ENCODE measurements around the gene APOL6.

The APOL6 gene

GRCh38 chr22:35649636-35650250 is 1.5 kb downstream of the APOL6 start:
- TF ChIP-seq CTBP1 (IDR thresholded peaks at IDR 0.05; ENCODE audit: borderline replicate concordance) (no peak), ELF4 (IDR thresholded peaks at IDR 0.05) (no peak), TARDBP (IDR thresholded peaks at IDR 0.05) (no peak), ZNF384 (IDR thresholded peaks at IDR 0.05) (no peak), FOXK2 (IDR thresholded peaks at IDR 0.05) (no peak), FOXM1 (IDR thresholded peaks at IDR 0.05; ENCODE audit: borderline replicate concordance) (no peak), HDGF (IDR thresholded peaks at IDR 0.05; ENCODE audit: borderline replicate concordance) (no peak), NFRKB (IDR thresholded peaks at IDR 0.05) (no peak), SP1 (IDR thresholded peaks at IDR 0.05) (no peak), PKNOX1 (IDR thresholded peaks at IDR 0.05) (no peak), ARNT (IDR thresholded peaks at IDR 0.05) (no peak), FOXA1 (IDR thresholded peaks at IDR 0.05) (no peak), SUZ12 (IDR thresholded peaks at IDR 0.05) (no peak), L3MBTL2 (conservative IDR thresholded peaks at IDR 0.05) (no peak)
- DNase-seq (ENCODE audit: extremely low spot score), result no peak
- ChIA-PET POLR2A (no interaction called here), CTCF (no interaction called here)

GRCh38 chr22:35651085-35651484 is 2.8 kb downstream of the APOL6 start:
- CTCF ChIA-PET, result no interaction called here
- TF ChIP-seq FOXM1 (IDR thresholded peaks at IDR 0.05; ENCODE audit: borderline replicate concordance) (no peak), SP1 (IDR thresholded peaks at IDR 0.05) (no peak), CTBP1 (IDR thresholded peaks at IDR 0.05; ENCODE audit: borderline replicate concordance) (no peak), NFRKB (IDR thresholded peaks at IDR 0.05) (no peak), L3MBTL2 (conservative IDR thresholded peaks at IDR 0.05) (no peak), FOXA1 (IDR thresholded peaks at IDR 0.05) (no peak), LEF1 (IDR thresholded peaks at IDR 0.05; ENCODE audit: borderline replicate concordance) (no peak), BHLHE40 (IDR thresholded peaks at IDR 0.05; ENCODE audit: borderline replicate concordance) (no peak), ARNT (IDR thresholded peaks at IDR 0.05) (no peak), HDGF (IDR thresholded peaks at IDR 0.05; ENCODE audit: borderline replicate concordance) (no peak), ZNF384 (IDR thresholded peaks at IDR 0.05) (no peak), ELF4 (IDR thresholded peaks at IDR 0.05) (no peak), SUZ12 (IDR thresholded peaks at IDR 0.05) (no peak)
- DNase-seq (ENCODE audit: extremely low spot score), result no peak
- POLR2A ChIA-PET, result no interaction called here

GRCh38 chr22:35653824-35654223 is 5.6 kb downstream of the APOL6 start:
- TF ChIP-seq ZNF384 (IDR thresholded peaks at IDR 0.05) (no peak), HDGF (IDR thresholded peaks at IDR 0.05; ENCODE audit: borderline replicate concordance) (no peak), TARDBP (IDR thresholded peaks at IDR 0.05) (no peak), BHLHE40 (IDR thresholded peaks at IDR 0.05; ENCODE audit: borderline replicate concordance) (no peak), CTBP1 (IDR thresholded peaks at IDR 0.05; ENCODE audit: borderline replicate concordance) (no peak), SP1 (IDR thresholded peaks at IDR 0.05) (no peak), ARNT (IDR thresholded peaks at IDR 0.05) (no peak), PKNOX1 (IDR thresholded peaks at IDR 0.05) (no peak), ELF4 (IDR thresholded peaks at IDR 0.05) (no peak)
- DNase-seq (ENCODE audit: extremely low spot score), result no peak
- POLR2A ChIA-PET, result no interaction called here
- CTCF ChIA-PET, result no interaction called here

- CTCF ChIA-PET, result no interaction called here
- DNase-seq (ENCODE audit: extremely low spot score), result no peak
- TF ChIP-seq PKNOX1 (IDR thresholded peaks at IDR 0.05) (no peak), SUZ12 (IDR thresholded peaks at IDR 0.05) (no peak), TARDBP (IDR thresholded peaks at IDR 0.05) (no peak), LEF1 (IDR thresholded peaks at IDR 0.05; ENCODE audit: borderline replicate concordance) (no peak), FOXM1 (IDR thresholded peaks at IDR 0.05; ENCODE audit: borderline replicate concordance) (no peak)
- POLR2A ChIA-PET, result no interaction called here
These were observed 8.1 kb downstream of the APOL6 start for GRCh38 chr22:35656284-35656752.

GRCh38 chr22:35657571-35658312 is 9.5 kb downstream of the APOL6 start:
- DNase-seq (ENCODE audit: extremely low spot score), result no peak
- ChIA-PET CTCF (interaction anchor here (0.6 kb wide), 1 partner anchor 249 kb away, joined by 4 read pairs; no protein-coding TSS in a partner anchor), POLR2A (no interaction called here)
- no peak for TF ChIP-seq NFRKB (IDR thresholded peaks at IDR 0.05)
- TF ChIP-seq ELF4 (IDR thresholded peaks at IDR 0.05), result no peak
- TF ChIP-seq SP1 (IDR thresholded peaks at IDR 0.05), result no peak
- TF ChIP-seq LEF1 (IDR thresholded peaks at IDR 0.05; ENCODE audit: borderline replicate concordance), result no peak
- no peak for TF ChIP-seq FOXM1 (IDR thresholded peaks at IDR 0.05; ENCODE audit: borderline replicate concordance)
- TF ChIP-seq PKNOX1 (IDR thresholded peaks at IDR 0.05), result no peak
- TF ChIP-seq CTBP1 (IDR thresholded peaks at IDR 0.05; ENCODE audit: borderline replicate concordance), result no peak
- TF ChIP-seq L3MBTL2 (conservative IDR thresholded peaks at IDR 0.05), result no peak
- TF ChIP-seq TARDBP (IDR thresholded peaks at IDR 0.05), result no peak
- TF ChIP-seq ZNF384 (IDR thresholded peaks at IDR 0.05), result no peak
- no peak for TF ChIP-seq BHLHE40 (IDR thresholded peaks at IDR 0.05; ENCODE audit: borderline replicate concordance)
- no peak for TF ChIP-seq HDGF (IDR thresholded peaks at IDR 0.05; ENCODE audit: borderline replicate concordance)
- TF ChIP-seq ARNT (IDR thresholded peaks at IDR 0.05), result no peak
- no peak for TF ChIP-seq FOXA1 (IDR thresholded peaks at IDR 0.05)
- TF ChIP-seq FOXK2 (IDR thresholded peaks at IDR 0.05), result no peak
- no peak for TF ChIP-seq SUZ12 (IDR thresholded peaks at IDR 0.05)
